ENCODE results near the gene TSC22D4.
"Not testable (repeated sequence)": the region's sequence is repeated elsewhere in the genome, so short reads cannot be mapped to it uniquely, and the experiment has no call there.

TSC22D4 gene

DNA sequence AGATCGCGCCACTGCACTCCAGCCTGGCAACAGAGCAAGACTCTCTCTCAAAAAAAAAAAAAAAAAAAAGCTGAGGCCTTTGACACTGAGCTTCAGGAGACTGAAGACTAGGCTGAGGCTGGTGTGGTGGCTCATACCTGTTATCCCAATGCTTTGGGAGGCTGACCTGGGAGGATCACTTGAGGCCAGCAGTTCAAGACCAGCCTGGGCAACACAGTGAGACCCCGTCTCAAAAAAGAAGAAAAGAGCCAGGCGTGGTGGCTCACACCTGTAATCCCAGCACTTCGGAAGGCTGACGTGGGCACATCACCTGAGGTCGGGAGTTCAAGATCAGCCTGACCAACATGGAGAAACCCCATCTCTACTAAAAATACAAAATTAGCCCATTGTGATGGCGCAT is 31.7 kb downstream of the TSC22D4 start:
- not testable (repeated sequence) for DNase-seq (ENCODE audit: extremely low spot score, insufficient read length, low read depth); FAIRE-seq

DNA sequence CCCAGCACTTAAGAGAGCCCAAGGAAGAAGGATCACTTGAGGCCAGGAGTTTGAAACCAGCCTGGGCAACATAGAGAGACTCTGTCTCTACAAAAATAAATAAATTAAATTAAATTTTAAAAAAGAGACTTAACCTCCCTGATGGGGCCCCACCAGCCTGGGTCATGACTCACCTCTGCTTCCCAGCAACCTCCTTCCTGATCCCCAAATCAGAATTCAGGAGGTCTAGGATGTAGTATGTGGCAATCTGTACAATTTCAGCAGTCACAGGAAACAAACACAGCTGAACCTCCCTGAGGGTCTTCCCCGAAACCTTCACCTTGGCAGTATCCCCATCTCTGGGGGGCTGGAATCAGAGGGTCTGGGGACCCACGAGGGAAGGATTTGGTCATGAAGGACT is 33.0 kb downstream of the TSC22D4 start:
- no peak for DNase-seq (ENCODE audit: extremely low spot score, insufficient read length, low read depth)
- FAIRE-seq, result no peak

- DNase-seq (ENCODE audit: extremely low spot score, insufficient read length, low read depth) (no peak), FAIRE-seq (no peak)
Measured at GRCh38 chr7:100444311-100445278, 34.4 kb downstream of the TSC22D4 start.

DNA sequence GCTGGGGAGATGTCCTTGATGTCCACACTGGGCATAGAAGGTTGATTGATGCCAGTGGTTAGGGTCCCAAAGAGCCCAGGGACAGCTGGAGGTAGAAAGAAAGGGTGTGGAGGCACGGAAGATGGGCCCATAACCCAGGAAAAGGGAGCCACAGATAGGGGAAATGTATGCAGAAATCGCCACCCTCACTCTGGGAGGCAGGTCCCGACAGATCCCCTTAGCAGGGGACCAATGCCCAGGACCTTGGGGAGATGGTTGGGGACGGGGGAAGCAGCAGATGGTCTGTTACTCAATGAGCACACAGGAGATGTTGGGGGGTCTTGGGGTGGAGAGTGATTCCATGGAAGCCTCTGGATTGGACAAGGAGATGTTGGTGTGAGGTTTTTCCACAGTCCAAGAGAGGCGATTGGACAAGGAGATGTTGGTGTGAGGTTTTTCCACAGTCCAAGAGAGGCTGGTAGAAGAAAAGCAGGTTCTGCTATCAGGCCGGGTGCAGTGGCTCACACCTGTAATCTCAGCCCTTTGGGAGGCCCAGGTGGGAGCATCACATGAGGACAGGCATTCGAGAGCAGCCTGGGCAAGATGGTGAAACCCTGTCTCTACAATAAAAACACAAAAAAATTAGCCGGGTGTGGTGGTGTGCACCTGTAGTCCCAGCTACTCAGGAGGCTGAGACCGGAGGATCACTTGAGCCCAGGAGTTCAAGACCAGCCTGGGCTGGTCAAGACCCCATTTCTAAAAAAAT is 35.7 kb downstream of the TSC22D4 start:
- no peak for FAIRE-seq
- no peak for DNase-seq (ENCODE audit: extremely low spot score, insufficient read length, low read depth)

GRCh38 chr7:100441641-100442535 is 37.1 kb downstream of the TSC22D4 start:
- no peak for DNase-seq (ENCODE audit: extremely low spot score, insufficient read length, low read depth)
- no peak for FAIRE-seq

- FAIRE-seq; DNase-seq (ENCODE audit: extremely low spot score, insufficient read length, low read depth): not testable (repeated sequence)
Measured at GRCh38 chr7:100439244-100439643, 39.8 kb downstream of the TSC22D4 start.

GRCh38 chr7:100438731-100439130 is 40.3 kb downstream of the TSC22D4 start:
- FAIRE-seq; DNase-seq (ENCODE audit: extremely low spot score, insufficient read length, low read depth): not testable (repeated sequence)

- FAIRE-seq (no peak), DNase-seq (ENCODE audit: extremely low spot score, insufficient read length, low read depth) (no peak)
Measured at GRCh38 chr7:100438172-100438571, 40.8 kb downstream of the TSC22D4 start.

DNA sequence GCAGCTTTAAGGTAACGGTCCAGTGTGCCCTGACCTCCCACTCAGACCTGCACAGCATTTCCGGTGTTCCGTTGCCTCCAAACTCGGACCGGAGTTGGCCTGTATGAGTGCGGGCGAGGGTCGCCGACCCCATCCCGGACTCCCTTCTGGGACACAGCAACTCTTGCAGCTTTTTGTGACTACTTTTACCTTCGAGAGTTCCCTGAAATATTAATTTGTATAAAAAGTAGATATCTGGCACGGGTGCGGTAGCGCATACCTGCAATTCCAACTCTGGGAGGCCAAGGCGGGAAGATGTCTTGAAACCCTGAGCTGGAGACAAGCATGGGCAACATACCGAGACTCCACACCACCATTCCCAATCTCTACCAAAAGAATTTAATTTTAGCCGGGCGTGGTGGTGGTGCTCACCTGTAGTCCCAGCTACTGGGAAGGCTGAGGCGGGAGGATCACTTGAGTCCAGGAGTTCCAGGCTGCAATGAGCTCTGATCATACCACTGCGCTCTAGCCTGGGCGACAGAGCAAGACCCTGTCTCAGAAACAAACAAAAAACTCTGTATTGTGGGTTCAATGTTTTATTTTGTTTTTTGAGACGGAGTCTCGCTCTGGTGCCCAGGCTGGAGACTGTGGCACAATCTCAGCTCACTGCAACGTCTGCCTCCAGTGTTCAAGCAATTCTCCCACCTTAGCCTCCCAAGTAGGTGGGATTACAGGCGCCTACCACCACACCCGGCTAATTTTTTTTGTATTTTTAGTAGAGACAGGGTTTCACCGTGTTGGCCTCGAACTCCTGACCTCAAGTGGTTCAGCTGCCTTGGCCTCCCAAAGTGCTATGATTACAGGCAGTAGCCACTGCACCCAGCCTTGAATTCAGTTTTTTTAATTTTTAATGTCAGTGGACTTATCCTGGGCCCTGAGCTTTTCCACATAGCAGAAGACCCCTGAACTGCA is 41.6 kb downstream of the TSC22D4 start:
- FAIRE-seq (no peak), DNase-seq (ENCODE audit: extremely low spot score, insufficient read length, low read depth) (no peak)

DNA sequence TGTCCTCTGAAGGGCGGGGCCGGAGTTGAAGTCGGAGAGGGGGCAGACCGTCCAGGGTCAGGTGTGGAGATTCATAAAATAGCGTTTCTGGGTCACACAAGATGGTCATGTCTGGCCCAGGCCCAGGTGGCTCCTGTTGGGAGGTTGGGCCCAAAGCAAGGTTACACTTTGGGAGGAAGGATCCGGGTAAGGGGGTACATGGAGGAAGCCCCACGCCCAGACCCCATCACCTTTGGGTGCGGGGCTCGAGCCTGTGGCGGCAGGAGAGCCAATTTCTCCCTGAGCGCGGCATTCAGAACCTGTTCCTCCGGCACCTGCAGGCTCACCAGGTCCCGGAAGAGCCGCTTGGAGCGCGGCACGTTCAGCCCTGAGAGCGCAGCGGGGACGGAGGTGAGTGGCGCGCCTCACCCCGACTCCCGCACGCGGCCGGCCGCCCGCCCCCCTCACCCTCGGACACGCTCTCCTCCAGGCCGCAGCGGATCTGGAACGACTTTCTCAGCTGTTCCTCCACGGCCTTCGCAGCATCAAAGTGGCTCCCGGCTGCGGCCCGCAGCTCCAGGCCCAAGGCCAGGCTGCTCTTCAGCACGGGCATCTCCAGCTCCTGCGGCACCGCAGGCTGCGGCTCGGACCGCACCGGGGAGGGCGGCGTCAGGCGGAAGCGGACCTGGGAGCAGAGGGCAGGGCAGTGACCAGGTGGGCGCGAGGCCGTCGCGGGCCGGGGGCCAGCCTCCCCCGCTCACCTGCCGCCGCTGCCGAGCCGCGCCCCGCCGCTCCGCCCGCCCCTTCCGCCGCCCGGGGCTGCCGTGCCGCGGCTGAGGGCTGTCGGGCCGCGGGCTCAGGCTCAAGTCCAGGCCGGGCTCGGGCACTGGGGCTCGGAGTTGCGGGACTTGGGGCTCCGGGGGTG is 43.4 kb downstream of the TSC22D4 start:
- DNase-seq (ENCODE audit: extremely low spot score, insufficient read length, low read depth), result no peak

DNA sequence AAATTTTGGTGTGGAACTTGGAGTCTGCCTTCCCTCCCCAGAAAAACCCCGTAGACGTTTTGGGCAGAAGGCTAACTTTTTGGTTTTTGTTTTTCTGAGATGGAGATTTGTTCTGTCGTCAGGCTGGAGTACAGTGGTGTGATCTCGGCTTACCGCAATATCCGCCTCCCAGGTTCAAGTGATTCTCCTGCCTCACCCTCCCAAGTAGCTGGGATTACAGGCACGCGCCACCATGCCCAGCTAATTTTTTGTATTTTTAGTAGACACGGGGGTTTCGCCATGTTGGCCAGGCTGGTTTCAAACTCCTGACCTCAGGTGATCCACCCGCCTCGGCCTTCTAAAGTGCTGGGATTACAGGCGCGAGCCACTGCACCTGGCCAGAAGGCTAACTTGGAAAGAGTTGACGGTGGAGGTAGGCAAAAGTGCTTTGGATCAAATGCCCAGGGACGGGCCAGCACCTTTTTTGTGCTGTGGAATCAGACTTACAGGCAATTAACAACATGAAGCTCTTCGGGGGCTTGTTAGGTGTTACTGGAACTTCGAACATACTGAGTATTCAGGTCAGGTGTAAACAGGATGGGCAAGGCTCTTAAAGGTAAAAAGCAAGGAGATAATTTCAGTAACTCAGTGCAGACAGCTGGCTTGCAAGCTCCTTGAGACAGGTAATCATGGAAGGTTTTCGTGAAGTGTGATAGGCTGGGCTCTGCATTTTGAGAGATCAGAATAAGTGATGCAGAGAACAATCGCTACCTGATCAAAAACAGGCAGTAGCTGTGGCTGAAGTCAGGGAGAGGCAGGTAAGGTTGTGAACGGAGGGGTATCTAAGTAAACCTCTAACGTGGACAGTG is 44.5 kb downstream of the TSC22D4 start:
- FAIRE-seq, result no peak
- DNase-seq (ENCODE audit: extremely low spot score, insufficient read length, low read depth), result no peak

More for the DNA sequence above, 43.4 kb downstream of the TSC22D4 start:
- no peak for FAIRE-seq

DNA sequence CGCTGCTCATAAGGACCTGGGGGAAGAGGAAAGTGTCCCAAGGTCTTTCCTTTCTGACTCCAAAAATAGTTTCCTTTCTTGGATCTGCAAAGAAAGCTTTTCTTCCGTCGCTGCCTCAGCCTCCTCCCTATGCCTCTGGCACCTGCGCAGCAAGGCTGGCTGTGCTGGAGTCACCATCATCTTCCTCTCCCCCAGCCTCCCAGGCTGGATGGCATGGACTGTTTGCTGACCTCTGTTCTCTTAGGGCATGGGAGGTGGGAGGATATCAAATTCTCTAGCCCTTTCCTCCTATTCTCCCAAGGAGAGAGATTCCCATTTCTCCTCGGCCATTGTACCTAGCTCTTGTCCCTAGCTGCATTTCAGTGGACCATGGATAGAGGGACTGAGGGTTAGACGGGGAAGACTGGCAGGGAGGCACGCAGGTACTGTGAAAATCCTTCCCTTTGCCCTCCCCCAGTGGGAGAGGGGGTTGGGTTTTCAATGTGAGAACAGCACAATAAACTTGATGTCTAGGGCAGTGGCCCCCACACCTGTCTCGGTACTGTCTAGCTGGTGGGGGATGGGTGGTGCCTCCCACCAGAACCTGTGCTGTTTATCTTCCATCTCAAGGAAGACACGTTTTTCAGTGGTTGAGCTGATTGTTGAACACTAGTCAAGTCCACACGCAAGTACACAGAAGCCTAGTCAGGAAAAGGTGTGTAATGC is 45.3 kb downstream of the TSC22D4 start:
- DNase-seq (ENCODE audit: extremely low spot score, insufficient read length, low read depth), result no peak
- FAIRE-seq, result no peak

GRCh38 chr7:100433276-100433591 is 45.8 kb downstream of the TSC22D4 start:
- no peak for FAIRE-seq
- no peak for DNase-seq (ENCODE audit: extremely low spot score, insufficient read length, low read depth)

- FAIRE-seq, result no peak
Measured at GRCh38 chr7:100432621-100433275, 46.3 kb downstream of the TSC22D4 start.

GRCh38 chr7:100432053-100432452 is 47.0 kb downstream of the TSC22D4 start:
- FAIRE-seq (no peak), DNase-seq (ENCODE audit: extremely low spot score, insufficient read length, low read depth) (no peak)

More at GRCh38 chr7:100432621-100433275, 46.3 kb downstream of the TSC22D4 start:
- DNase-seq (ENCODE audit: extremely low spot score, insufficient read length, low read depth), result no peak

DNA sequence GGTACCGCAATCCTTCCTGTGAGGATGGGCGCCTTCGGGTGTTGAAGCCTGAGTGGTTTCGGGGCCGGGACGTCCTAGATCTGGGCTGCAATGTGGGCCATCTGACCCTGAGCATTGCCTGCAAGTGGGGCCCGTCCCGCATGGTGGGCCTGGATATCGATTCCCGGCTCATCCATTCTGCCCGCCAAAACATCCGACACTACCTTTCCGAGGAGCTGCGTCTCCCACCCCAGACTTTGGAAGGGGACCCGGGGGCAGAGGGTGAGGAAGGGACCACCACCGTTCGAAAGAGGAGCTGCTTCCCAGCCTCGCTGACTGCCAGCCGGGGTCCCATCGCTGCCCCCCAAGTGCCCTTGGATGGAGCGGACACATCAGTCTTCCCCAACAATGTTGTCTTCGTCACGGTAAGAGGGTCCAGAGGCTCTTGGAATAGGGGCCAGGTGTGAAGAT is 47.7 kb downstream of the TSC22D4 start:
- FAIRE-seq (no peak), DNase-seq (ENCODE audit: extremely low spot score, insufficient read length, low read depth) (no peak)

Measured in GM18507 (cell line).